NOMO-1 treated with dmso at 0.1 percent for 144 hours (cell line): ENCODE results near the gene FHIT.

ENCODE experiments used
- DNase-seq: peaks from one replicate; lab custom pipeline; 2025; ENCODE audit not compliant: unreplicated experiment; lab: John Stamatoyannopoulos, UW

FHIT gene

GRCh38 chr3:60517134-60517533 lies 734.1 kb downstream of the FHIT start:
- no peak for DNase-seq

GRCh38 chr3:60514866-60515265 lies 736.4 kb downstream of the FHIT start:
- DNase-seq: no peak

- DNase-seq: no peak
Observed at GRCh38 chr3:60514085-60514649, 737.1 kb downstream of the FHIT start.

DNA sequence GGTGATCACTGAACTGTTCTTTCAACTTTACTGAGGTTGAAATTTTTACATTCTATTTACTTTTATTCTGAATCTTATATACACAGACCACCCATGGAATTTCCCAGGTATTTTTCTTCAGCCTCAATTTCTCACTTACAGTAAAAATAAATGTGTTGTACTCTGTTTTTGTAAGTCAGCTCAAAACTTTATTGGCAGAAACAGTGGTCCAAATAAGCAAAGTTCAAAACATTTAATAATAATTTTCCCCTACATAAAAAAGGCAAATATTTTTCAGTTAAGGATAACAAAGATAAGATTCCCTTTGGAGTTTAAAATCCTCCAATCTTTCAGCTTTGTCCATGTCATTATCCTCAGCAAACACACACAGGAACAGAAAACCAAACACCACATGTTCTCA lies 738.0 kb downstream of the FHIT start:
- DNase-seq: no peak

GRCh38 chr3:60512506-60512905 lies 738.7 kb downstream of the FHIT start:
- no peak for DNase-seq

- DNase-seq: no peak
Observed at GRCh38 chr3:60509471-60509870, 741.8 kb downstream of the FHIT start.

- DNase-seq: no peak
Observed at GRCh38 chr3:60504827-60505457, 746.3 kb downstream of the FHIT start.

DNA sequence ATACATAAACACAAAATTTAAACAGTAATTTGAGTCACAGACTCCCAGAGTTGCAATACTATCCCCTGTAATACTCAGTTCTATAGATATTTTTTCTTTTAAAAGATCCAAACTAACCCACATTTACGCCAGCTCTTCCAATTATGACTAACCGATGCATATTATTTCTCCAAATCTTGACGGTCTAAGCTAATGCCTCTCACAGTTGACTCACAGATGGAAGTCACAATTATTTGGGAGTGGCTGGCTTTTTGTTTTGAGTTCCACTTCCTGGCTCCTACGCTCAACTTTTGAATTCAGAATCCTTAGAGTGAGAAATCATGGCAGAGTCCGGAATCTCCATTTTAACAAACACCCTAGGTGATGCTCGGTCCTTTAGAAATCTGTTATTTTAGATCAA lies 749.9 kb downstream of the FHIT start:
- DNase-seq: no peak

DNA sequence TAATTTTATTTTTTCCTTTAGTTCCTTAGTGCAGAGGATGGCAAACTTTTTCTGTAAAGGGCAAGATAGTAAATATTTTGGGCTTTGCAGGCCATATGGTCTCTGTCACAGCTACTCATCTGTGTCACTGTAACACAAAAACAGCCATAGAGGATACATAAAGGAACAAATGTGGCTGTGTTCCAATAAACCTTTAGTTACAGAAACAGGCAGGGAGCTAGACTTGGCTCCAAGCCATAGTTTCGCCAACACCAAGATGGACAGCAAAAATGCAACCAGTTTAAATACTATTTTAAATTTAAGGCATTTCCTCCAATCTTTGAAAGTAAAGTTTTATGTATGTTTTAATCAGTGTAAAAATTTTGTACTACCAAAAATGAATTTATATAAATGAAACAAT lies 753.4 kb downstream of the FHIT start:
- no peak for DNase-seq

GRCh38 chr3:60490992-60491391 lies 760.3 kb downstream of the FHIT start:
- no peak for DNase-seq

- no peak for DNase-seq
Observed at GRCh38 chr3:60475096-60475495, 776.2 kb downstream of the FHIT start.

GRCh38 chr3:60469481-60469880 lies 781.8 kb downstream of the FHIT start:
- DNase-seq: no peak

GRCh38 chr3:60463685-60464084 lies 787.6 kb downstream of the FHIT start:
- no peak for DNase-seq

DNA sequence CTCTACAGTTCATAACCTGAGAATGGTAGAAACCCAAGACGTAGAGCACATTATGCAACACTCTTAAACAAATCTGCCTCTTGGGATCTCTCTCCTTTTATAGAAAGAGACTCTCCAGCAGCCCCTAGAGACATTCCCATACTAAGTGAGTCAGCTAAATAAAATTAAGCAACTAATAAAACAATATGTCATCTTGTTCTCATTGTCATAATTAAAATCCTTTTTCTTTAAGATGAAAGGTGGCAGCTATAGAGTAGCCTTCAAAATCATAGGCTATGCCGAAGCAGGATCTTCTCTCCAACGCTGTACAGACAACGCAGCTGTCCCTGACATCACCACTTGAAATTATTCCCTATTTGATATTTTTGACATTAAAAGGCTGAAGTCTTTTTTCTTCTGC lies 790.0 kb downstream of the FHIT start:
- no peak for DNase-seq

GRCh38 chr3:60456180-60456579 lies 795.1 kb downstream of the FHIT start:
- DNase-seq: peak; percentile 56

- DNase-seq: no peak
Observed at GRCh38 chr3:60453326-60453725, 797.9 kb downstream of the FHIT start.

DNA sequence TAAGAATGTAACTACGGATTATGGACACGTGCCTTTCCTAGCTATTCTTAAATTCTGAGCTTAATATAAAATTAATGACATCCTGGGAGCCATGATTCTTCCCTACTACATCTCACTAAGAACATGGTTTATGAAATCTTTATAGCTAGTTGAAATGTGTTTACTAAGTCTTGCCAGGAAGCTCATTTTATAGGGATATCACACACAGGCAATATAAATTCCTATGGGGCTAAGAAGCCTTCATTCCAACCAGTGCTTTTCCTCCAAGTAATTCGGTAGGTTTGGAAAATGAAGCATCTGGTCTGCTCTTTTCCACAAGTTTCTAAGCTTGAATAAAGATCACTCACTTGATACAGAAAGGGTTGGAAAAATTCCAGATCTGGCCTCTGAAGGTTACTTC lies 802.6 kb downstream of the FHIT start:
- DNase-seq: no peak

DNA sequence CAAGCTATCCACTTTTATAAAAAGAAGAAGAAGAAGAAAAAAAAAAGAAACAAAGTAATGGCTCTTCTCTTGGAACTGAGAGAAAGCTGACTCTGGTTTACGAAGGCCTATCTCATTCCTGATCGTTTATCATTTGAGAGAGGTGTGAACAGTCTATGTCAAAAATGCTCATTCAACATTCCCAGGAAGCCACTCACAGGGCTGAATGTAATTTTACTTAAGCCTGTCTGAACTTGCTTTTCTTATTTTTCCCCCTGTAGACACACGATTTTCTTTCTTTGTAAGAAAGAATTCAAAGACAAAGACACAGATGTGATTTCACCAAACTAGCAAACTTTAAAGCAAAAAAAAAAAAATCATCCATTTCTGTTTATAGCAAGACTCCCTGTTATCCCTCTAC lies 805.8 kb downstream of the FHIT start:
- DNase-seq: no peak

GRCh38 chr3:60444898-60445437 lies 806.3 kb downstream of the FHIT start:
- no peak for DNase-seq

GRCh38 chr3:60440869-60441268 lies 810.4 kb downstream of the FHIT start:
- no peak for DNase-seq

GRCh38 chr3:60435941-60436650 lies 815.2 kb downstream of the FHIT start:
- no peak for DNase-seq

GRCh38 chr3:60434950-60435349 lies 816.3 kb downstream of the FHIT start:
- DNase-seq: no peak
